Hepatocyte (in vitro differentiated cells): ENCODE results near the gene CCDC24. TPM values are rescaled to one million over a fixed set of nuclear protein-coding genes. Genes with fewer than 3 reads are reported as not detected.

ENCODE experiments used
- DNase-seq: peaks from one replicate; pipeline ENCODE4 v3.0.0-alpha.2; 2016; ENCODE audit warnings: low spot score
- H2AFZ ChIP-seq: fragments of 200-600 bp; sonication (generic); 2 replicates; pipeline ENCODE4 v1.6.0; 2016; ENCODE audit warnings: antibody characterized with exemption, mild to moderate bottlenecking
- H3K27ac ChIP-seq: fragments of 200-600 bp; sonication (generic); 2 replicates; pipeline ENCODE4 v1.5.1; 2016; ENCODE audit warnings: mild to moderate bottlenecking
- H3K27me3 ChIP-seq: fragments of 200-600 bp; sonication (generic); 2 replicates; pipeline ENCODE4 v1.6.1; 2016
- H3K36me3 ChIP-seq: fragments of 200-600 bp; sonication (generic); replicated peaks from 2 replicates; pipeline ENCODE4 v1.5.1; 2016; ENCODE audit warnings: low read depth; ENCODE audit not compliant: insufficient read depth
- H3K4me1 ChIP-seq: fragments of 200-600 bp; sonication (generic); 2 replicates; pipeline ENCODE4 v1.5.1; 2016; ENCODE audit warnings: mild to moderate bottlenecking, moderate library complexity; ENCODE audit not compliant: insufficient read depth
- H3K4me2 ChIP-seq: fragments of 200-600 bp; sonication (generic); 2 replicates; pipeline ENCODE4 v1.6.0; 2016
- H3K4me3 ChIP-seq: fragments of 200-600 bp; sonication (generic); 2 replicates; pipeline ENCODE4 v1.5.1; 2016; ENCODE audit warnings: mild to moderate bottlenecking
- H3K79me2 ChIP-seq: fragments of 200-600 bp; sonication (generic); 2 replicates; pipeline ENCODE4 v1.6.0; 2017; ENCODE audit warnings: mild to moderate bottlenecking
- H3K9me2 ChIP-seq: fragments of 200-600 bp; sonication (generic); replicated peaks from 2 replicates; pipeline ENCODE4 v1.6.0; 2017; ENCODE audit warnings: mild to moderate bottlenecking; ENCODE audit not compliant: insufficient read depth
- H3K9me3 ChIP-seq: fragments of 200-600 bp; sonication (generic); 2 replicates; pipeline ENCODE4 v1.5.1; 2016; ENCODE audit warnings: low read depth, mild to moderate bottlenecking
- H4K20me1 ChIP-seq: fragments of 200-600 bp; sonication (generic); 2 replicates; pipeline ENCODE4 v1.6.0; 2016; ENCODE audit warnings: mild to moderate bottlenecking; ENCODE audit not compliant: insufficient read depth, poor library complexity, severe bottlenecking
- CTCF ChIP-seq: fragments of 200-600 bp; sonication (generic); IDR thresholded peaks from 2 replicates; pipeline ENCODE4 v1.5.1; 2016; ENCODE audit warnings: antibody characterized with exemption, mild to moderate bottlenecking; ENCODE audit not compliant: poor library complexity
- EZH2 ChIP-seq: fragments of 200-600 bp; sonication (generic); IDR thresholded peaks from 2 replicates; pipeline ENCODE4 v1.6.1; 2016; ENCODE audit warnings: antibody characterized with exemption, mild to moderate bottlenecking, borderline replicate concordance
- EZH2phosphoT487 ChIP-seq: fragments of 200-600 bp; sonication (generic); IDR thresholded peaks from one replicate; pipeline ENCODE4 v1.6.1; 2018; ENCODE audit warnings: antibody characterized with exemption, mild to moderate bottlenecking, low read depth, moderate library complexity; ENCODE audit not compliant: unreplicated experiment, severe bottlenecking
- WGBS: methylation state at CpG from one replicate; pipeline ENCODE4 v1.1.6; 2016; ENCODE audit warnings: low lambda C conversion rate; ENCODE audit errors: missing lambda C conversion rate; 5-methylcytosine and 5-hydroxymethylcytosine counted together
- polyA plus RNA-seq: library from polyadenylated mRNA; unstranded; fragments of >200 nt; fragmentation: Nextera tagmentation; extraction: Ambion mirVana; gene quantifications from 2 replicates; pipeline ENCODE4 v1.2.1, GENCODE V29; 2016
- total RNA-seq: library from RNA; depleted of rRNA; stranded (reverse); fragments of >200 nt; gene quantifications from 2 replicates; pipeline ENCODE4 v1.2.3, GENCODE V29; 2014

Gene CCDC24
- total and polyA plus RNA-seq, 2 experiments from 2014 or later, result 13.2 to 23.7 TPM

DNA sequence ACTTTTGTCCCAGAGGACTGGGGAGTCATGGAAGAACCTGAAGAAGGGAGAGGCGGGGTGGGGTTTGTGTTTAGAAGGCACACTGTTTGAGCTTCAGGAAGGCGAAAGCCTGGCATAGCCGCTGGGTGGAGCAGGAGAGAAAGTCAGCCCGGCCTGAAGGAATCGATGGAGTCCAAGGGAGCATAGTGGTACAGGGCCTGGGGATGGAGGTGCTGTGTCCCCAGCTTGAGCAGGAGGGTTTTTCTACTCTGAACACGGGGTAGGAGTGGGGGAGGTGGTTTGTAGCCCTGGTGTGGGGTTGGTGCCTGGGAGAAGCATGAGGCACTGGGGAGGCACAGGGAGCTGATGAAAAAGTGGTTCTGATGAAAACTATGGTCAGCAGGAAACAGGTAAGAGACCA is 4.7 kb upstream of the CCDC24 start:
- no peaks in the 10 kb centered on the region for H4K20me1 ChIP-seq
- WGBS, result 74% methylated on average over 6 of the region's 6 CpGs
- H3K36me3 ChIP-seq, result no peaks in the 10 kb centered on the region
- H3K4me2 ChIP-seq, result peak overlapping the region; percentile 47
- no peak overlapping the region for H3K4me3 ChIP-seq
- no peaks in the 10 kb centered on the region for H3K9me2 ChIP-seq
- no peak overlapping the region for H2AFZ ChIP-seq
- H3K4me1 ChIP-seq, result peaks cover 14% of the 10 kb centered on the region
- TF ChIP-seq CTCF, result no peak
- no peak for TF ChIP-seq EZH2
- TF ChIP-seq EZH2phosphoT487, result no peak
- H3K79me2 ChIP-seq, result peaks cover under 1% of the 10 kb centered on the region
- no peaks in the 10 kb centered on the region for H3K9me3 ChIP-seq
- H3K27ac ChIP-seq, result peak overlapping the region; percentile 89
- no peaks in the 10 kb centered on the region for H3K27me3 ChIP-seq
- DNase-seq, result no peak

GRCh38 chr1:43987159-43987902 is 4.1 kb upstream of the CCDC24 start:
- Histone ChIP-seq H4K20me1 (no peaks in the 10 kb centered on the region), H3K79me2 (no peaks in the 10 kb centered on the region), H3K27ac (peak overlapping the region; percentile 89), H3K4me3 (no peak overlapping the region), H2AFZ (no peak overlapping the region), H3K4me2 (peak overlapping the region; percentile 47), H3K9me2 (no peaks in the 10 kb centered on the region), H3K9me3 (no peaks in the 10 kb centered on the region), H3K36me3 (no peaks in the 10 kb centered on the region), H3K4me1 (peaks cover 14% of the 10 kb centered on the region), H3K27me3 (no peaks in the 10 kb centered on the region)
- DNase-seq, result peak; percentile 54
- WGBS, result 61% methylated on average over 6 of the region's 6 CpGs
- no peak for TF ChIP-seq CTCF
- TF ChIP-seq EZH2phosphoT487, result no peak
- TF ChIP-seq EZH2, result no peak

- Histone ChIP-seq H3K4me1 (peaks cover 17% of the 10 kb centered on the region), H4K20me1 (no peaks in the 10 kb centered on the region), H3K9me2 (no peaks in the 10 kb centered on the region), H3K36me3 (no peaks in the 10 kb centered on the region), H3K27ac (peak overlapping the region; percentile 80), H2AFZ (peak overlapping the region; percentile 32), H3K27me3 (no peaks in the 10 kb centered on the region), H3K79me2 (peaks cover 5% of the 10 kb centered on the region), H3K9me3 (no peaks in the 10 kb centered on the region), H3K4me2 (peak overlapping the region; percentile 83), H3K4me3 (peak overlapping the region; percentile 23)
- DNase-seq, result no peak
- WGBS, result 76% methylated on average over 19 of the region's 19 CpGs
- TF ChIP-seq EZH2 (no peak), EZH2phosphoT487 (no peak), CTCF (no peak)
These were observed 864 bp upstream of the CCDC24 start for GRCh38 chr1:43990271-43991199.
